Hematopoietic multipotent progenitor cell treated with erythropoietin and hydrocortisone succinate and interleukin-3 and kit ligand, for 17 days (in vitro differentiated cells): Measurements from ENCODE around the gene GPR152.
A peak's percentile ranks its signal among the peaks of the same experiment; 100 is the strongest.
"Not testable (repeated sequence)": the region's sequence is repeated elsewhere in the genome, so short reads cannot be mapped to it uniquely, and the experiment has no call there.

Experiments used
- DNase-seq: peaks from one replicate; pipeline ENCODE4 v3.0.0-alpha.2; 2015; ENCODE audit warnings: low spot score

The GPR152 gene

DNA sequence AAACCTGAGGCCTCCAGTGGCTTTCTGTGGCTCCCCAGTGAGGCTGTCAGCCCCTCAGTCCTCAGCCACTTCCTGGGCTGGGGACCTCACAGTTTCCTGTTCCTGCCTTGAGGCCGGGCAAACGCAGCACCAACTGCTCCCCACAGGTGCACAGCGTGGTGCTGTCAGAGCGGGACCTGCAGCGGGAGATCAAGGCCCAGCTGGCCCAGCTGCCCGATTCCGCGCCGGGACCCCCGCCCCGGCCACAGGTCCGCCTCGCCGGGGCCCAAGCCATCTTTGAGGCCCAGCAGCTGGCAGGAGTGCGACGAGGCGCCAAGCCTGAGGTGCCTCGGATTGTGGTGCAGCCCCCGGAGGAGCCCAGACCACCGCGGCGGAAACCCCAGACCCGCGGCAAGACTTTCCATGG lies 43.3 kb downstream of the GPR152 start:
- no peak for DNase-seq

DNA sequence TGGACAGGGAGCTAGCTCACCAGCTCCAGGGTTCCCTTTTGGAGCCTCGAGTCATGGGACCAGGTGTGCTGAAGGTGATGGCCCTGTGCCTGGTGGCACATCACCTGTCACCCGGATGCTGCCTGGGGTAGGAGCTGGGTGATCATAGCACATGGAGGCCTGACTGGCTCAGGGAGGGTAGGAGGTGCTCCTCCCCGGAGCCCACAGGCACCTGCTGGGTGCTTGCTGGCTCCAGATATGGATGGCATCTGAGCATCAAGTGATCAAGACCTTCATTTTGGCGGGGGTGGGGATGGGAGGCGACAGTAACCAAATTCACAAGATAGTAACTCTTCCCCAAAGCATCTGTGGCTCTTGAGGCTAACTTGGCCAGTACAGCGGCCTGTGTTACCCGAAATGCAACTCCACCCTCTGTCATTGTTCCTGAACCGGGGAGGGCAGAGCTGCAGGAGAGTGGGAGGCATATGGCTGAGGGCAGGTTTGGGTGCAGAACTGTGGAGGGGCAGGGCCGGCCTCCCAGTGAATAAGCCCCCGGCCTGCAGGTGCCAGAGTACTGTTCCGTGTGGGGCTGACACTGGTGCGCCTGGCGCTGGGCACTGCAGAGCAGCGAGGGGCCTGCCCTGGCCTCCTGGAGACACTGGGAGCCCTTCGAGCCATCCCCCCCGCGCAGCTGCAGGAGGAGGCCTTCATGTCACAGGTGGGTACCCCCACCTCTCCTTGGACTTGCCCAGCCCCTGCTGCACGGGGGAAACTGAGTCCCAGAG lies 43.9 kb downstream of the GPR152 start:
- DNase-seq, result no peak

DNA sequence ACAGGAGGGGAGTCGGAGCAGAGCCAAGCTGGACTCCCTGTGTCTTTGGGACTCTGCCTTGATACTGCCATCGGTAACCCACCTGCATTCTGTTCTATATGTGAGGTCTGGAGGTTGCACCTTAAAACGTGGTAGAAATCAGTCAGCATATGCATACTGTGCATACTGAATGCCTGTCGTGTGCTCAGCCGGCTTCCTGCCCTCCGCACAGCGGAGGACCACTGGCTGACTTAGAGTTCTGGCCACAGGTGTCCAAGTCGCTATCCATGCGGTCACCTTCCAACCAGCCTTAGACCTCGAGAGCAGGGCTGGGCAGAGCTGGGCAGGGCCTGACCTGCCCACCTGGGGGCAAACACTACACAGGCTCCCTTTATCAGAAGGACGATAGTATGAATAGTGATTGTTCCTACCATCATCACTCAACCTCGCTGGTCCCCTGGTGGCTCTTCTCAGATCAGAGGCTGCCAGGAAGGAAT lies 44.8 kb downstream of the GPR152 start:
- DNase-seq, result no peak

DNA sequence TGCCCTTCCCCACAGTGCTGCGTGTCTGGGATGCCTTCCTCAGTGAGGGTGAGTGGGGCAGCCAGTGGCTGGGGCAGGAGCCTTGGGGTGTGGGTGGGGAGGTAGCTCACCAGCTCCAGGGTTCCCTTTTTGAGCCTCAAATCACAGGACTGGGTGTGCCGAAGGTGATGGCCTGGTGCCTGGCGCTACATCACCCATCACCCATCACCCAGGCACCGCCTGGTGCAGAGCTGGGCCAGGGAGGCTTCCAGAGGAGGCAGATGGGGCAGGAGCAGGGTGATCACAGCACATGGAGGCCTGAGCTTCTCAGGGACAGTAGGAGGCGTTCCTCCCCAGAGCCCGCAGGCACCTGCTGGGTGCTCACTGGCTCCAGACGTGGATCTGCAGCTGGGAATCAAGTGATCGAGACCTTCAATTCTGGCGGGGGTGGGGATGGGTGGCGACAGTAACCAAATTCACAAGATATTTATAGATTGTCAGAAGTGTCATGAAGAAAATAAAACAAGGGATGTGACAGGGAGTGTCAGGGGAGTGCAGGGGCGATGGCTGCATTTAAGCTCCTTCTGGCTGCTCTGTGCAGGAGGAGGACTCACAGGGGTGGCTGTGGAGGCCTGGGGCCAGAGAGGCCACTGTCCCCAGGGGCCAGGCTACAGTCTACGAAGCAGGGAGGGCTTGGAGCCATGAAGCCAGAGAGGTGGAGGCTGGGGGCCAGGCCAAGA lies 45.4 kb downstream of the GPR152 start:
- no peak for DNase-seq

DNA sequence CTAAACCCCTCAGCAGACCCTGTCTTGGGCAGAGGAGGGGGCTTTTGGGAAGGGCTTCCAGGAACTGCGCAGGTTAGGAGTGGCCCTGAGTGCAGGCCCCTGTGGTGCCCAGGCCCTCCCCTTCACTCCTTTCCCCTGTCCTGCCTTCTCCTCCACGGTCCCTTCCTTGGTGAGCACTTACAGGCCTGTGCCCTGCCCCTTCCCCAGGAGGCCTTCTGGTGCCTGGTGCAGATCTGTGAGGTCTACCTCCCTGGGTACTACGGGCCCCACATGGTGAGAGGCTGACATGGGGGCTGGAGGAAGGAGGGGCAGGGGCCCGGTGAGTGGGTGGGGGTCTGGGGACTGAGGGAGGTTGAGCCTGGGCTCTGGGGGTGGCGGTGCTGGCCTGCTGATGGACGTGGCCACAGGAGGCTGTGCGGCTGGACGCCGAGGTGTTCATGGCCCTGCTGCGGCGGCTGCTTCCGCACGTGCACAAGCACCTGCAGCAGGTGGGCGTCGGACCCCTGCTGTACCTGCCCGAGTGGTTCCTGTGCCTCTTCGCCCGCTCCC lies 46.0 kb downstream of the GPR152 start:
- DNase-seq, result no peak

DNA sequence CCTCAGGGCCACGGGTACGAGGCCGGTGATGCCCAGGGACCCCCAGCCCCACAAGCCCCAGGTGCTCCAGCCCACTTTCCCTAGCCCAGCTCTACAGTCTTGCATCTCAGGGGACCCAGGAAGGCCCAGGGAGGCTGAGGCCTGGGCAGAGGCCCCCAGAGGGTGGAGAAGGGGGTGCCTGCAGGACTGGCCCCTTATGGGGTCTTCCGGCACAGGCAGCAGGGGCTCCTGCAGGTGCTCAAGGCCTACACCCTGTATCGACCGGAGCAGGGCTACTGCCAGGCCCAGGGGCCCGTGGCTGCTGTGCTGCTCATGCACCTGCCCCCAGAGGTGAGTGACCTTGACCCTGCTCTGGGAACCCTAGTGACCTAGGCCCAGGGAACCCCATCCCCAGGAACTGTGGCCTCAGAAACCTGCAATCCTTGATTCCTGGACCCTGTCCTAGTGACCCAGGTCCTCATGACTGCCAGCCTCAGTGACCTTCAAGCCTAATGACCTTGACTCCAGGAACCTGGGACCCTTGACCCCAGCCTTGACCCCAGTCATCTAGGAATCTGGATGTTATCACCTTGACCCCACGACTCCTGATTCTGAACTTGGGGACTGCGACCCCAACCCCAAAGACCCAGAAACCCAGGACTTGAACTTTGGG lies 46.7 kb downstream of the GPR152 start:
- no peak for DNase-seq

DNA sequence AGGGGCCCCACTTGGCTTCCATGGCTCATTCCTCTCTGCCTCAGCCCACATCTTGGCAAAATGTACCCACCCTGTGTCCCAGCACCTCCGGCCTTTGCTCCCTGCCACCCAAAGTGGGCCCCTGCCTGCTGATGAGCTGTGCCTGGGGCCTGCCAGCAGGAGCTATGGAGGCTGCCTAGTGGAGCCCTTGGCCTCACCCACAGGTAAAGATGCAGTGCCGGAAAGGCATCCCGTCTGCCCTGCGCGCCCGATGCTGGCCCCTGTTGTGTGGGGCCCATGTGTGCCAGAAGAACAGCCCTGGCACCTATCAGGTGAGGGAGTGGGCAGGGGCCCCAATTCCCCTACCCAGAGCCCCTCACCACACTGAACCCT lies 47.3 kb downstream of the GPR152 start:
- DNase-seq, result no peak

DNA sequence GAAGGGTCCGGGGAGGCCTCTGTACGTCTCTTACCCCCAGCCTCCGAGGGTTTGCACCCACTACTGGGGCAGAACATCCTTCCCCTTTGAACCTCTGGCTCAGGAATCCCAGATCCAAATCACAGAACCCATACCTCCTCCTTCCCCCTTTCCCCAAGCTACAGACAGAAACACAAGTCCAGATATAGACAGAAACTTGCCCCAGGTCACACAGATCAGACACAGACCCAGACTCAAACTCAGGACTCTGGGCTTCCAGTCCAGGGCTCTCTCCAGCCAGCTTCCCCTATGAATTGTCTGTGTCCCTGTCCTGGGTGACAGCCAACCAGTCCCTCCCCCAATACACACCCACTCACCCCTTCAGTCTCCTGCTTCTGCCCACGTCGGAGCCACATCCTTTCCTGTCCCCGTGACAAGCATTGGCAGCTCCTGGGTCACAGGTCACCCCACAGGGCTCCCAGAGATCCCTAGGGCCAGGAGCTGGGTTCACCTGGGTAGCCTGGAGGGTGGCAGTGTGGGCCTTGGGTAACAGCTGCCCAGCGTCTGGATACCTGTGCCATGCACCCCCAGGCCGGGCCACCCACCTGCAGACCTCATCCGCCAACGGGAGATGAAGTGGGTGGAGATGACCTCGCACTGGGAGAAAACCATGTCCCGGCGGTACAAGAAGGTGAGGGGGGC lies 47.9 kb downstream of the GPR152 start:
- DNase-seq, result no peak

DNA sequence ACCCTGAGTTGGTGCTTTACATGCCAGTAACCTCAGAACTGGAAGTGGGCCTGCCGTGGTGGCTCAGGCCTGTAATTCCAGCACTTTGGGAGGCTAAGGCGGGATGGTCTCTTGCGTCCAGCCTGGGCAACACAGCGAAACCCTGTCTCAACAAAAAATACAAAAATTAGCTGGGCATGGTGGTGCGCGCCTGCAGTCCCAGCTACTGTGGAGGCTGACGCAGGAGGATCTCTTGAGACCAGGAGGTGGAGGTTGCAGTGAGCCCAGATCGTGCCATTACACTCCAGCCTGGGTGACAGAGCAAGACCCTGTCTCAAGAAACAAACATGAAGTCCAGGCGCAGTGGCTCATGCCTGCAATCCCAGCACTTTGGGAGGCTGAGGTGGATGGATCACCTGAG lies 49.4 kb downstream of the GPR152 start:
- not testable (repeated sequence) for DNase-seq

DNA sequence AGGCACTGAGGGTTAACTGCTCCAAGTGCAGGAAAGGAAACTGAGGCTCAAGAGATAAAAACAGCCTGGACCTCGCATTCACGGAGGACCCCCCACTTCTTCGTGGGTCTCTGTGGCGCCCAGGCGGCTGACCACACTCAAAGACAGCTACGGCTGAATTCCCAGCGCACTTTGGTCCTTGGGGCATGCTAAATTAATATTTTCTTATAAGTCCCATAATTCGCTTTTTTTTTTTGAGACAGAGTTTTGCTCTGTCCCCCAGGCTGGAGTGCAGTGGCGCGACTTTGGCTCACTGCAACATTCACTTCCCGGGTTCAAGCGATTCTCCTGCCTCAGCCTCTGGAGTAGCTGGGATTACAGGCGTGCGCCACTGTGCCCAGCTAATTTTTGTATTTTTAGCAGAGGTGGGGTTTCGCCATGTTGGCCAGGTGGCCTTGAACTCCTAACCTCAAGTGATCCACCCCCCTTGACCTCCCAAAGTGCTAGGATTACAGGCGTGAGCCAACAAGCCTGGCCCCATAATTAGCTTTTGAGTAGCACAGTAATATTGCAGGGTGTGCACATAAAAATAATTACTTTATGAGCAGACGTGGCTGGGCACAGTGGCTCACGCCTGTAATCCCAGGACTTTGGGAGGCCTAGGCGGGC lies 50.2 kb downstream of the GPR152 start:
- DNase-seq, result not testable (repeated sequence)

DNA sequence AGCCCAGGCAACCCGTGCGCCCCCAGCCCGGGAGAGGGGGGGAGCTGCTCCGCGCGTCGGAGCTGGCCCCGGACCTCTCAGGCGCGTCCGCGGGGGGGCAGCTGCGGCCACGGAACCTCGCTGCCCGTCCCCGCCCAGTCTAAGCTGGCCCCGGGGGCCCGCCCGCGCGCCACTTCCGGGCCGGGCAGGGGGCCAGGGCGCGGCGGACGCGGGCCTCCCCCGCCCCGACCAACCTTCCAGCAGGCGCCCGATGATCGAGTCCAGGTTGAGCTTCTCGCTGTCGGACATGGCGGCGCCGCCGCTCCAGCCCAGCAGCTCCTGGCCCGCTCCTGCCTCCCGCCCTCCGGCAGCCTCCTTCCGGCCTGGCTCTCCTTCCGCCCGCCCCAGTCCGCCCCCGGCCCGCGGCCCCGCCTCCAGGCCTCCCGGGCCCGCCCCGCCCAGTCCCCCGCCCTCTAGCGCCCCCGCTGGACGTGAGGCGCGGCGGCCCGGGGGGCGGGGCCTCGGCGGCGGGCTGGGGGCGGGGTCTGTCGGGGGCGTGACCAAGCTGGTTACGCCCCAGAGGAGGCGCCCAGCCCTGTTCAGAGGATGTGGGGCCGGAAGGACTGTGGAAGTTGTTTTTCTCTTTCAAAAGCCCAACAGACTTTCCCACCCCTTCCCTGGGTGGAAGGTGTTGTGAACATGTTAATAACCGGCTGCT lies 50.9 kb downstream of the GPR152 start, which contains the start of gene PPP1CA:
Gene PPP1CA, minus strand, starts transcription at position 364 of the 697 bp plus-strand sequence. Its CDS starts 76 bp downstream, at position 288.
- peak; percentile 92 for DNase-seq
